ENCODE measurements around the gene PRR5L.

- TF ChIP-seq CTCF (optimal IDR thresholded peaks at IDR 0.05 in 1 of 3, IDR thresholded peaks at IDR 0.05 in 1 of 3, conservative IDR thresholded peaks at IDR 0.05 in 1 of 3; ENCODE audit: extremely low read depth in 1 of 3, insufficient read depth in 2 of 3, low read length in 3 of 3), result no peak
- no peak for TF ChIP-seq EZH2 (IDR thresholded peaks at IDR 0.05; ENCODE audit: low read length)
Observed at GRCh38 chr11:36347384-36347906, 51.4 kb downstream of the PRR5L start.
